ENCODE data around the gene SPNS3.

Gene SPNS3

GRCh38 chr17:4506175-4506813 lies 72.6 kb downstream of the SPNS3 start:
- in situ Hi-C loops (cut with MboI; ENCODE audit: low sequenced_read_pairs): no loop called here

GRCh38 chr17:4506892-4507291 lies 73.2 kb downstream of the SPNS3 start:
- in situ Hi-C loops (cut with MboI; ENCODE audit: low sequenced_read_pairs): no loop called here

GRCh38 chr17:4507361-4508111 lies 73.8 kb downstream of the SPNS3 start:
- in situ Hi-C loops (cut with MboI; ENCODE audit: low sequenced_read_pairs): no loop called here

GRCh38 chr17:4508207-4508606 lies 74.5 kb downstream of the SPNS3 start:
- in situ Hi-C loops (cut with MboI; ENCODE audit: low sequenced_read_pairs): no loop called here

GRCh38 chr17:4509401-4509800 lies 75.7 kb downstream of the SPNS3 start:
- in situ Hi-C loops (cut with MboI; ENCODE audit: low sequenced_read_pairs): no loop called here

- in situ Hi-C loops (cut with MboI; ENCODE audit: low sequenced_read_pairs): no loop called here
Observed at GRCh38 chr17:4509923-4510617, 76.3 kb downstream of the SPNS3 start.

GRCh38 chr17:4510618-4510941 lies 76.8 kb downstream of the SPNS3 start:
- in situ Hi-C loops (cut with MboI; ENCODE audit: low sequenced_read_pairs): no loop called here

GRCh38 chr17:4511199-4511932 lies 77.6 kb downstream of the SPNS3 start:
- in situ Hi-C loops (cut with MboI; ENCODE audit: low sequenced_read_pairs): no loop called here

- in situ Hi-C loops (cut with MboI; ENCODE audit: low sequenced_read_pairs): no loop called here
Observed at GRCh38 chr17:4512156-4513112, 78.7 kb downstream of the SPNS3 start.

GRCh38 chr17:4513113-4514032 lies 79.6 kb downstream of the SPNS3 start:
- in situ Hi-C loops (cut with MboI; ENCODE audit: low sequenced_read_pairs): no loop called here

GRCh38 chr17:4514206-4514605 lies 80.5 kb downstream of the SPNS3 start:
- in situ Hi-C loops (cut with MboI; ENCODE audit: low sequenced_read_pairs): no loop called here

- in situ Hi-C loops (cut with MboI; ENCODE audit: low sequenced_read_pairs): no loop called here
Observed at GRCh38 chr17:4514779-4515178, 81.0 kb downstream of the SPNS3 start.

- in situ Hi-C loops (cut with MboI; ENCODE audit: low sequenced_read_pairs): no loop called here
Observed at GRCh38 chr17:4515501-4515900, 81.8 kb downstream of the SPNS3 start.

GRCh38 chr17:4516735-4517134 lies 83.0 kb downstream of the SPNS3 start:
- in situ Hi-C loops (cut with MboI; ENCODE audit: low sequenced_read_pairs): no loop called here

GRCh38 chr17:4518901-4519300 lies 85.2 kb downstream of the SPNS3 start:
- in situ Hi-C loops (cut with MboI; ENCODE audit: low sequenced_read_pairs): no loop called here

- in situ Hi-C loops (cut with MboI; ENCODE audit: low sequenced_read_pairs): no loop called here
Observed at GRCh38 chr17:4519361-4519788, 85.6 kb downstream of the SPNS3 start.

GRCh38 chr17:4520060-4520893 lies 86.5 kb downstream of the SPNS3 start:
- in situ Hi-C loops (cut with MboI; ENCODE audit: low sequenced_read_pairs): no loop called here

- in situ Hi-C loops (cut with MboI; ENCODE audit: low sequenced_read_pairs): no loop called here
Observed at GRCh38 chr17:4520894-4521600, 87.3 kb downstream of the SPNS3 start.
